HG03571 (cell line): ENCODE measurements around the gene ACRBP.

Source experiments
- ATAC-seq: cut with Tn5 transposase; IDR thresholded peaks from one replicate; pipeline ENCODE4 v1.9.1; 2021; ENCODE audit not compliant: unreplicated experiment

ACRBP gene

DNA sequence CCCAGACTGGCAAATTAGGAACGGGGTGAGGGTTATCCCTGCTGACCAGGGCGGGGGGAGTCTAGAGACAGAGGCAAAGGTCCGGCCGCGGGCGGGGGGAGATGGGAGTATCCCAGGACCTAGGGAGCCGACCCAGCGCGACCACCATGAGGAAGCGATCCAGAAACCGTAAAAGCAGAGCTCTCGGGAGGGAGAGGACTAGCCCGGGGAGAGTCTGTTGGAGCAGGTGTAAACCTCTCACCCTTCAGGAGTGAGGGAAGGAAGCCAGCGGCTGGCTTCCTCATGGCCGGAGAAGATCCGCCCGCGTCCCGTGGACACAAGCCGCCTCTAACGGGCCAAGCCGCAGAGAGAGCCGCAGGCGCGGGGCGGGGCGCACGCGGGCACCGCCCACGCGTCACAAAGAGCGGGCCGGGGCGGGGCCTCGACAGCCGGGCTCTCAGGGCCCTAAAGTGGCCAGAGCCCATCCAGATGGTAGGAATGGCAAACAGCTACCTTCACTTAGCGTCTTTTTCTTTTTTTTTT, at the start of gene ACRBP:
TSS of gene ACRBP (minus strand) at position 350 of the 522 bp plus-strand sequence. CDS start at position 284, 66 bp downstream.
- no peak for ATAC-seq

- no peak for ATAC-seq
Measured at GRCh38 chr12:6695313-6696045, 48.2 kb upstream of the ACRBP start.

DNA sequence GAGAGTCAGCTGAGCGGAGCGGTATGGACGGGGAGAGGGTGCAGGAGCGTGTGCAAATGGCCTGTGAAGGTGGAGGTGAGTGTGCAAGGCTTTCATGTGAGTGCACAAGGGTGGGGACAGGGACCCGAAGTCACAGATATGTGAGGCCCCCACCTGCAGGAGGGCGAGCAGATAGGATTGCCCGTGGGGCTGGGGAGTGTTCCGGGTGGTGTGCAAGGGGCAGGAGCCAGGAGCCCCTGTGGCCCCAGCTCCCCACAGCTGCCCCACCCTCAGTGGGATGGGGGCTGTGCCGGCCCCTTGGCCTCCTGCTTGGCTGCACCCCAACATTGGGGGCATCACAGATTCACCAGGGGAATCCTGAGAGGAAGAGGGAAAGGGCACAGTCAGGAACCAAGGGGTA, 47.5 kb upstream of the ACRBP start:
- ATAC-seq: no peak

DNA sequence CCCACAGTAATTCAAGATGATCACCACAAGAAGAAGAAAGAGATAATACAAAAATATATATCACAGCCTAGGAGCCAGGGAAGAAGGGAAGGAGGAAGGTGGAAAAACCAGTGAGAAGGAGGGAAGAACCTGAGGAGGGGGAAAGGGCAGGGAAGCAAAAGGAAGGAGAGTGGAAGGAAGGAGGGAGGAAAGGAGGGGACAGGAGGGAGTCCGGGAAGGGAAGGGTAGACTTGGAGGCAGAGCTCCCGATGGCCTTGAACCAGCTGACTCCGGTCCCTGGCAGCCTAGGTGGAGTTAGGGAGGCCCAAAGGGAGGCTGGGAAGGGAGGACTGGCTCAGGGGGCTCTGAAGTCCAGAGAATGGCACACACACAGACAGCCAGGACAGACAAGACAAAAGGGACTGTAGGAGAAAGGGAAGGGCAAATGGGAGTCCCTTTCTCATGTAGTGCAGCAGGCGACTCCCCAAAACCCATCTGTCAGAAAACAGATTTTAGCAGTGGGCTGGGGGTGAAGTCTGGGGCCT, 46.7 kb upstream of the ACRBP start:
- no peak for ATAC-seq

GRCh38 chr12:6692888-6693287, 45.7 kb upstream of the ACRBP start:
- ATAC-seq: no peak

GRCh38 chr12:6691473-6691872, 44.2 kb upstream of the ACRBP start:
- ATAC-seq: no peak

DNA sequence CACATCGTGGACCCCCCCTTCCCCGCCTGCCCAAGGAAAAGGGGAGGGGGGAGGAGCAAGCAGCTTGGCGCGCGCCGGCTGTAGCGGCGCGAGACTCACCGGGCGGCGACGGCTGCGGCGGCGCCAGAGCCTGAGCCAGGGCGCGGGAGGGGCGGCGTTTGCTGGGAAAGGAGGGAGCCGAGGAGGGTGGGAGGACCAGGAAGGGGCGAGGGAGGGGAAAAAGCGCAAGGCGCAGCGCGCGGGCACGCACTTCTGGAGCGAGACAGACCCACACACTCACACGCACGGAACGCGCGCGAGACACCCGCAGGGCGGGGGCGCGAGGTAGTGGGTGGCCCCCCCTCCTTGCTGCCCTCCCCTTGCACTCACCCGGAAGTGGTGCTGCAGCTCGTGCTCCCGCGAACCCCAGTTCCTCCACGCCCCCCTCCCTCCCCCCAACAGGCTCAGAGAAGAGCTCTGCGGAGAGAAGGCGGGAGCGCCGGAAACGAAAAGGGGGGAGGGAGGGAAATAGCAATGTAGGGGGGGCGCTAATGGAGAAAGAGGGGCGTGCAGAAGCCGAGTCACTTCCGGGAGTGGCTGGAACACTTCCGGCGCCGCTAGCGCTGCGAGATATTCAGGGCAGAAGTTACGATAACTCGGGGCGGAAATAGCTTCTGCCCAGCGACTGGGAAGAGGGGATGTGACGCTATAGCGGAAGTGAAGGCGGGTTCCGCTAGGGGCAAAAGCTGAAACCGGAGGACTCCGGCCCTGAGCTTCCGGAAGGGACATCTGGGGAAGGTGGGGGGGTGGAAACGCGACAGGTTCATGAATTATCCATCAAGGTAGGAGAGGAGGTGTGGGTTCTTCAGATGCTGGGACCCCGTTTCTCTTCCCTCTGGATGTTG, 42.0 kb upstream of the ACRBP start, which contains the start of gene ZNF384:
TSS of gene ZNF384 (minus strand) at position 377 of the 884 bp plus-strand sequence. CDS start 9,855 bp downstream, outside the sequence.
- peak; percentile 69 for ATAC-seq

- ATAC-seq: no peak
Measured at GRCh38 chr12:6688543-6688998, 41.3 kb upstream of the ACRBP start.

- ATAC-seq: no peak
Measured at GRCh38 chr12:6685814-6686213, 38.6 kb upstream of the ACRBP start.

DNA sequence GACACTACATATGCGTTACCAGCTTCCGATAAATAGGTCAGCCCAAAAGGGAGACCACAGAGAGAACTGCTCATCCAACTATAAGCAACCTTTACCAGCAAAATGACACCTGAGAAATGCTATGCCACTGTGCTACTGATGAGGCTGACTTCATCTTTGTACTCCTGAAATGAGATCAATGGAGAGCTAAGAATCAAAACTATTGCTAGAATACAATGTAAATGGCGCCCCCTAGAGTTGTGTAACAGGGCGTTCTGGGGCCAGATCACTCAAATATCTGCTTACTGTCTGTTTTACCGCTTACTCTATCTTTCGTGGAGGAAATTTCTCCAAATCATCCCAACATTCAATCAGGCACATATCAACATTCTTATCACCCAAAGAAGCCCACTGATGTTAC, 37.4 kb upstream of the ACRBP start:
- ATAC-seq: no peak

GRCh38 chr12:6676962-6677361, 29.7 kb upstream of the ACRBP start:
- ATAC-seq: no peak

- no peak for ATAC-seq
Measured at GRCh38 chr12:6672143-6672542, 24.9 kb upstream of the ACRBP start.

- ATAC-seq: no peak
Measured at GRCh38 chr12:6667559-6668210, 20.5 kb upstream of the ACRBP start.

GRCh38 chr12:6666211-6666610, 19.0 kb upstream of the ACRBP start:
- no peak for ATAC-seq

- ATAC-seq: no peak
Measured at GRCh38 chr12:6664902-6665301, 17.7 kb upstream of the ACRBP start.

- ATAC-seq: peak; percentile 97
Measured at GRCh38 chr12:6662906-6663742, 15.9 kb upstream of the ACRBP start, which contains the start of gene ING4. Gene ING4, minus strand, starts transcription at chr12:6663119. Its CDS starts 18 bp downstream, at chr12:6663101.

DNA sequence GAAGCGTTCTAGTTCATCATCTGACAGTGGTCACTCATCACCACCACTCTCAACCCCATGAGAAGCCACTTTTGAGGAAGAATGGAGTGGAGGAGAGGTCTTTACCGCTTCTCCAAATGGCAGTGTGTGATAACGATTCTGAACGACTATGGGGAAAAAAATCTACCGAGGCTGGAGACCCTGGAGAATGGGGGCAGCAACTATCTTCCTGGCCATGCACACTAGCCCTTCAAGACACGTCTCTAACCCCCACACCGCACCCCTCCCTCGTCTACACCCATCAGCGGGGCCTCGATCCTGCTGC, 15.3 kb upstream of the ACRBP start:
- no peak for ATAC-seq

DNA sequence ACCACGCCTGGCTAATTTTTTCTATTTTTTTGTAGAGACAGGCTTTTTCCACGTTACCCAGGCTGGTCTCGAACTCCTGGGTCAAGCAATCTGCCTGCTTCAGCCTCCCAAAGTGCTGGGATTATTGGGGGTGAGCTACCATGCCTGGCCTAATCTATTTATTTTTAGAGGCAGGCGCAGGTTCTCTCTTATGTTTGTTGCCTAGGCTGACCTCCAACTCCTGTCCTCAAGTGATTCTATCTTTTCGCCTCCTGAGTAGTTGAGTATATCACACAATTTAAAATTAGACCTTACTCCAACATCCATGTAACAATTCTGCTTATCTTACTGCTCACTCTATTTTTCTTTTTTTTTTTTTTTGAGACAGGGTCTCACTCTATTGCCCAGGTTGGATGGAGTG, 6.8 kb upstream of the ACRBP start:
- ATAC-seq: no peak

DNA sequence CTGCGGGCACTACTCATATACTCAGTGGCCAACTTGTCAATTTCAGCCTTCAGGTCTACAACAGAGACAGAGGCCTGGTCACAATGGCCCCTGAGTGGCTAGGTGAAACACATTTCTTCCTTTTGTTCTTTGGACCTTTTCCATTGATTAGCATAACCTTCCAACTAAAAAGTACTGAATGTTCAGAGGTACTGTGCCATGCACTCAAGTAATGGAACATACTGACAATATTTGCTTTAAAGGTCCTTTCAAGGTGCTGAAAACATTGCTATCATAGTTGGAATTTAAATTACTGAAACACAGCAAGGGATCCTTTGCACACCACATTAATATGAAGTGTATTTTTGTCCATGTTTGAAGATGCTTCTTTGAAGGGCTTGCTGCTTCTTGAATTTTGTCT, 6.1 kb upstream of the ACRBP start:
- no peak for ATAC-seq

DNA sequence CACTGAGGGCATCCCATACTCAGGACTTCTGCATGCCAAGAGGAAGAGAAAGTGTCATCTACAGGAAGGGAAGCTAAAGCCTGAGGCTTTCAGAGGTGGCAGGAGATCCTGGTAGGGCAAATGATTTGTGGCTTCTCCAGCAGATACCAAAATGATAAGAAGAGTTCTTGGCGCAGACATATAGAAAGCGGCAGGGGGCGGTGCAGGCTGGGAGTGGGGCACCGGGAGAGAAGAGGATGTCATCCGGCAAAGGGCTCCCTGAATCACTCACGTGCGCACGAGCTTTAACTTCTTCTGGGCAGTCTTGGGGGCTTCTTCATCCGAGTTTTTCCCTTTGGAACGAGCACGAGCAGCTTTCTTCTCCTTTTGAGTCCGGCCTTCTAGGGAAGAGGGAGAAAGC, 5.2 kb upstream of the ACRBP start:
- ATAC-seq: no peak
